Measurements from ENCODE around the gene PGGT1B. TPM values are rescaled to one million over a fixed set of nuclear protein-coding genes. Genes with fewer than 3 reads are reported as not detected.

Gene PGGT1B
- total RNA-seq, 1 experiment from 2014 or later: 59.7 TPM

GRCh38 chr5:115170134-115170928, 92.3 kb downstream of the PGGT1B start:
- no CpG with 5 or more reads among the region's 69 CpGs for WGBS (ENCODE audit: extremely low coverage, insufficient read length, low lambda C conversion rate)
- Histone ChIP-seq H2AK5ac (ENCODE audit: insufficient read length, low read length) (no peak overlapping the region), H2BK15ac (ENCODE audit: low read depth, low read length) (no peak overlapping the region), H2BK20ac (ENCODE audit: low read depth, low read length, poor library complexity, severe bottlenecking) (no peak overlapping the region), H4K91ac (ENCODE audit: insufficient read length, low read depth, low read length) (no peak overlapping the region), H2BK5ac (ENCODE audit: insufficient read length, low read length) (no peak overlapping the region), H3K4me2 (ENCODE audit: insufficient read depth, insufficient read length, low read length) (peak overlapping the region; percentile 92), H2AFZ (ENCODE audit: low read length) (no peak overlapping the region), H3K79me2 (ENCODE audit: insufficient read depth, low read length) (0 out of 2 replicates have a peak, but pooled peaks cover 5% of the 10 kb centered on the region), H3K27ac (ENCODE audit: insufficient read length, low read depth, low read length) (no peak overlapping the region), H3K79me1 (ENCODE audit: insufficient read depth, low read depth, low read length, poor library complexity, severe bottlenecking) (no peaks in the 10 kb centered on the region), H3K23me2 (ENCODE audit: insufficient read length, low read depth, low read length, poor library complexity, severe bottlenecking) (peaks cover 8% of the 10 kb centered on the region), H3K14ac (ENCODE audit: insufficient read depth, low read length) (no peak overlapping the region), H4K5ac (ENCODE audit: insufficient read length, low read depth, low read length) (no peak overlapping the region), H3K9me3 (ENCODE audit: control insufficient read depth, low read depth, low read length) (peaks cover 18% of the 10 kb centered on the region), H3K4ac (ENCODE audit: low read depth, low read length) (no peak overlapping the region), H3K23ac (ENCODE audit: insufficient read length, low read depth, low read length) (no peak overlapping the region), H4K8ac (replicated peaks; ENCODE audit: insufficient read length, low read depth, low read length) (no peak overlapping the region), H4K20me1 (ENCODE audit: control insufficient read depth, insufficient read depth, insufficient read length) (no peaks in the 10 kb centered on the region), H2BK12ac (ENCODE audit: insufficient read length, low read depth, low read length) (no peak overlapping the region), H3K18ac (ENCODE audit: insufficient read length, low read depth, low read length) (no peak overlapping the region), H2BK120ac (ENCODE audit: low read depth, low read length, poor library complexity, severe bottlenecking) (no peak overlapping the region), H3K56ac (ENCODE audit: insufficient read length, low read depth, low read length) (no peak overlapping the region), H3K9ac (ENCODE audit: extremely low read depth, insufficient read length, low read length) (no peak overlapping the region), H3K27me3 (ENCODE audit: insufficient read depth, low read length) (peaks cover 3% of the 10 kb centered on the region; the same call in 1 of the 2 replicates), H3K4me1 (ENCODE audit: insufficient read depth, low read length) (no peaks in the 10 kb centered on the region), H3T11ph (ENCODE audit: low read length) (no peak overlapping the region)
- H3K9me3 Mint-ChIP-seq: peaks cover 32% of the 10 kb centered on the region in 2 experiments
- no peak for TF ChIP-seq CTCF (conservative IDR thresholded peaks at IDR 0.05)
- H3K36me3 Mint-ChIP-seq (ENCODE audit: insufficient read depth in 1 of 3, low read depth in 3 of 3): peaks cover 27 to 35% (median 31%) of the 10 kb centered on the region in 3 experiments
- peak overlapping the region in 1 of 3 experiments; percentile 52; a peak in 1 of 7 replicates for H3K27ac Mint-ChIP-seq
- peaks cover 59% of the 10 kb centered on the region for H3K27me3 Mint-ChIP-seq (ENCODE audit: low read depth)
- peaks cover 13 to 14% of the 10 kb centered on the region in 2 experiments for H3K4me1 Mint-ChIP-seq
- H3K4me3 Mint-ChIP-seq: peak overlapping the region; percentile 85 to 92
- no peak for DNase-seq
